MCF 10A (cell line): ENCODE data around the gene COL6A1. TPM values are rescaled to one million over a fixed set of nuclear protein-coding genes. Genes with fewer than 3 reads are reported as not detected.

Source experiments
- BruUV-seq: library from RNA; stranded (reverse); fragments of 400-500 nt; replicated peaks from 2 replicates; lab custom pipeline; 2021; lab: Mats Ljungman, UMichigan
- CTCF ChIA-PET: fragments of 300-600 bp; sonication (Branson Sonifier 250); formaldehyde crosslinking; extraction: SDS; loops from one replicate; lab custom pipeline; 2021; ENCODE audit warnings: antibody characterized with exemption, inconsistent platforms; lab: Yijun Ruan, JAX
- POLR2A ChIA-PET: fragments of 300-600, 350-650 bp; sonication (Branson Sonifier 250); formaldehyde crosslinking; extraction: SDS; loops from one replicate; lab custom pipeline; 2020; ENCODE audit warnings: antibody characterized with exemption, inconsistent platforms; lab: Yijun Ruan, JAX
- DNase-seq: peaks from one replicate; pipeline ENCODE4 v3.0.0-alpha.2; 2018; ENCODE audit not compliant: unreplicated experiment
- H3K27ac Mint-ChIP-seq: one replicate; pipeline ENCODE4 v1.8.0; 2022; ENCODE audit warnings: mild to moderate bottlenecking, low read depth, mixed read lengths; ENCODE audit not compliant: unreplicated experiment
- H3K27me3 Mint-ChIP-seq: one replicate; pipeline ENCODE4 v1.8.0; 2022; ENCODE audit warnings: mixed read lengths; ENCODE audit not compliant: insufficient read depth, unreplicated experiment
- H3K36me3 Mint-ChIP-seq: one replicate; pipeline ENCODE4 v1.8.0; 2022; ENCODE audit warnings: mild to moderate bottlenecking, moderate library complexity, mixed read lengths; ENCODE audit not compliant: insufficient read depth, unreplicated experiment
- H3K4me1 Mint-ChIP-seq: one replicate; pipeline ENCODE4 v1.8.0; 2022; ENCODE audit warnings: mixed read lengths; ENCODE audit not compliant: insufficient read depth, unreplicated experiment
- H3K4me3 Mint-ChIP-seq: one replicate; pipeline ENCODE4 v1.8.0; 2022; ENCODE audit warnings: mild to moderate bottlenecking, moderate library complexity, mixed read lengths; ENCODE audit not compliant: unreplicated experiment
- H3K9me3 Mint-ChIP-seq: one replicate; pipeline ENCODE4 v1.8.0; 2022; ENCODE audit warnings: mixed read lengths; ENCODE audit not compliant: unreplicated experiment
- intact Hi-C: fragments of 100-400 bp; cut with micrococcal nuclease; formaldehyde crosslinking; loops from 2 replicates; pipeline ENCODE4 v1.14.1; 2022
- total RNA-seq: library from RNA; stranded (reverse); gene quantifications from 2 replicates; pipeline ENCODE4 v1.2.3, GENCODE V29; 2022
- TF ChIP-seq, protein P1 (sequence below): fragments of 200-600 bp; IDR thresholded peaks from one replicate; pipeline ENCODE4 v1.8.0; 2022; ENCODE audit warnings: antibody characterized with exemption, mild to moderate bottlenecking; ENCODE audit not compliant: unreplicated experiment

Gene COL6A1
- total RNA-seq, 1 experiment from 2014 or later: 3.2 TPM

DNA sequence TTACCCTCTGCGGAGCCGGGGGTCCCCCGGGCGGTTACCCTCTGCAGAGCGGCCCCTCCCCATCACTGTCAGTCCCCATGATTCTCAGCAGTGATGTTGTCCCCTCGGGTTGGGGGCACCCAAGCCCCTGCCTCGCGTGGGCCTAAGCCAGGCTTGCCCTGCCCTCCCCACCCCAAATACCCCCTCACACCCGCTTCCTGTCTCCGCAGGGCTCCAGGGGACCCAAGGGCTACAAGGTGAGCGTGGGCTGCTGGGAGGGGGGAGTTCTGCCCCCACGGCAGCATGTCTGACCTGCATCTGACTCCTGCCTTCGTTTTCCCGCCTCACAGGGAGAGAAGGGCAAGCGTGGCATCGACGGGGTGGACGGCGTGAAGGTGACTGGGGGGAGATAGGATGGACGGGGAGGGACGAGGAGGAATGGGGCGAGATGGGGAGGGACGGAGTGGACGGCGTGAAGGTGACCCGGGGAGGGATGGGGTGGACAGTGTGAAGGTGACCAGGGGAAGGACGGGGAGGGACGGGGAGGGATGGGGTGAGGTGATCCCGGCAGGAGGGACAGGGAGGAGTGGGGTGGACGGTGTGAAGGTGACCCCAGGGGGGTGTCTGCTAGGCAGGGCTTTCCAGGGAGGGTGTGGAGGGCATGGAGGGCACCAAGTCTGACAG is 8.6 kb downstream of the COL6A1 start:
- Mint-ChIP-seq H3K4me3 (no peak overlapping the region), H3K4me1 (no peaks in the 10 kb centered on the region), H3K27me3 (peaks cover 5% of the 10 kb centered on the region), H3K36me3 (peaks cover under 1% of the 10 kb centered on the region), H3K27ac (no peak overlapping the region), H3K9me3 (no peaks in the 10 kb centered on the region)
- DNase-seq: no peak
- BruUV-seq: no TSS peak
- TF ChIP-seq, protein P1, sequence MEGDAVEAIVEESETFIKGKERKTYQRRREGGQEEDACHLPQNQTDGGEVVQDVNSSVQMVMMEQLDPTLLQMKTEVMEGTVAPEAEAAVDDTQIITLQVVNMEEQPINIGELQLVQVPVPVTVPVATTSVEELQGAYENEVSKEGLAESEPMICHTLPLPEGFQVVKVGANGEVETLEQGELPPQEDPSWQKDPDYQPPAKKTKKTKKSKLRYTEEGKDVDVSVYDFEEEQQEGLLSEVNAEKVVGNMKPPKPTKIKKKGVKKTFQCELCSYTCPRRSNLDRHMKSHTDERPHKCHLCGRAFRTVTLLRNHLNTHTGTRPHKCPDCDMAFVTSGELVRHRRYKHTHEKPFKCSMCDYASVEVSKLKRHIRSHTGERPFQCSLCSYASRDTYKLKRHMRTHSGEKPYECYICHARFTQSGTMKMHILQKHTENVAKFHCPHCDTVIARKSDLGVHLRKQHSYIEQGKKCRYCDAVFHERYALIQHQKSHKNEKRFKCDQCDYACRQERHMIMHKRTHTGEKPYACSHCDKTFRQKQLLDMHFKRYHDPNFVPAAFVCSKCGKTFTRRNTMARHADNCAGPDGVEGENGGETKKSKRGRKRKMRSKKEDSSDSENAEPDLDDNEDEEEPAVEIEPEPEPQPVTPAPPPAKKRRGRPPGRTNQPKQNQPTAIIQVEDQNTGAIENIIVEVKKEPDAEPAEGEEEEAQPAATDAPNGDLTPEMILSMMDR: no peak
- intact Hi-C loops: no loop called here
- CTCF ChIA-PET: interaction anchor here (0.6 kb wide), 1 partner anchor 19 kb away, joined by 3 read pairs; no protein-coding TSS in a partner anchor
- POLR2A ChIA-PET: no interaction called here

DNA sequence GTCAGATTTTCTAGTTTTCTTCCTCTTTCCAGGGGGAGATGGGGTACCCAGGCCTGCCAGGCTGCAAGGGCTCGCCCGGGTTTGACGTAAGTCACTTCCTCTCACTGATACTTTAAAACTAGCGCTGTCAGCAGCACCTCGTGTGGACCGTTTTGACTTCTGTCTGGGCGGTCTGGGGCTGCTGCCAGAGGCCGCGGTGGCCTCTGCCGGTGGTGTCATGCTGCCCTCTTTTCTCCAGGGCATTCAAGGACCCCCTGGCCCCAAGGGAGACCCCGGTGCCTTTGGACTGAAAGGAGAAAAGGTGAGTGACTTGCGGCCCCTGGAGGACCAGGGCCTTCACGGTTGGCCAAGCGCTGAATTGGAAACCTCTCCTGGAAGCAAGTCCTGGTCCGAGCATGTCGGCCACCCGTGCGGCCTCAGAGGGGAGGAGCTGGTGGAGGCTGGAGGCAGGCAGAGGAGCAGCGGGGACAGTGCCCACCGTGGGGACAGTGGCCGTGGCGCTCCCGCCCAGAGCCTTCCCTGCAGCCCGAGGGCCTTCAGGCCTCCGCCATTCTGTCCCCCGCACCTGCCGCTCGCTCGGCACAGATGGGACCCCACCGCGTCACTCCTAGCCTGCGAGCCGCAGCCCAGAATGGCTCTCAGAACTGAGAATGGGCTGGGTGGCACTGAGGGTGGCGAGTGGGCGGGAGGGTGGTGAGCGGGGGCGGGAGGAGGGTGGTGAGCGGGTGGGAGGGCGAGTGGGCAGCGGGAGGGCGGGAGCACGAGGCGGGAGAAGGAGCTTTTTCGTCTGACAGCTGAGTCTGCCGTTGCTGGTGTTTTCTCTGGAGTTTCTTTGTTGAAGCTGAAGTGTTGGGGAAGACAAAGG is 9.4 kb downstream of the COL6A1 start:
- DNase-seq: no peak
- H3K4me3 Mint-ChIP-seq: no peak overlapping the region
- no peaks in the 10 kb centered on the region for H3K27me3 Mint-ChIP-seq
- ChIA-PET CTCF (no interaction called here), POLR2A (no interaction called here)
- H3K36me3 Mint-ChIP-seq: no peaks in the 10 kb centered on the region
- no peaks in the 10 kb centered on the region for H3K9me3 Mint-ChIP-seq
- no peaks in the 10 kb centered on the region for H3K4me1 Mint-ChIP-seq
- H3K27ac Mint-ChIP-seq: no peak overlapping the region
- intact Hi-C loops: no loop called here
- TF ChIP-seq, protein P1: no peak
- no TSS peak for BruUV-seq

DNA sequence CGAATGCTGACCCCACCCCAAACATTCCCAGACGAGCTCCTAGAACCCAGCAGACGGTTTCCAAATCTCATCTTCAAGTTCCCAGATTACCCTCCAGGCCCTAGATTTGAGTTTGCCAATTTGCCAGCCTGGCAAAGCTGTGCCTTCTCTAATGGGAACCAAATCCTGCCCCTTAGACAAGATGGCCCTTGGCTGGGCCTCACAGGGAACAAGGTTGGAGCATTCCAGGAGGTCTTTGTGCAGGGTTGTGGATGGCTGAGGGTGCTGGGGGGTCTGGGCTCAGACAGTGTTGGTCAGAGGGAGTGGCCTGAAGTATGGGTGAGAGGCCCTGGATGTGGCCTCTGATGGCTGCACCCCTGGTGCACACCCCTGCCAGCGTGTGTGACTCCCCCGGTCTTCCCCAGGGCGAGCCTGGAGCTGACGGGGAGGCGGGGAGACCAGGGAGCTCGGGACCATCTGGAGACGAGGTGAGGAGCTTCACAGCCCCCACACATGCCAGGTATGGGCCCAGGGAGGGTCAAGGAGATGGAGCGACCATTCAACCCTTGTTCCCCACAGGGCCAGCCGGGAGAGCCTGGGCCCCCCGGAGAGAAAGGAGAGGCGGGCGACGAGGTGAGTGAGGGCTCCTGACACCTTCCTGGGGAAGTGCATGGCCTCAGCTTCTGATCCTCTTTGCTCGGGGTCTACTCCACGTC is 10.2 kb downstream of the COL6A1 start:
- Mint-ChIP-seq H3K9me3 (no peaks in the 10 kb centered on the region), H3K27me3 (no peaks in the 10 kb centered on the region), H3K27ac (no peak overlapping the region), H3K4me3 (no peak overlapping the region), H3K4me1 (no peaks in the 10 kb centered on the region), H3K36me3 (no peaks in the 10 kb centered on the region)
- no TSS peak for BruUV-seq
- intact Hi-C loops: no loop called here
- ChIA-PET POLR2A (no interaction called here), CTCF (no interaction called here)
- DNase-seq: no peak
- TF ChIP-seq, protein P1: no peak
